Sigmoid colon (tissue), 7 donors: ENCODE data around the gene KICS2. TPM values are rescaled to one million over a fixed set of nuclear protein-coding genes. Genes with fewer than 3 reads are reported as not detected.

Experiments
- DNase-seq: peaks from one replicate; pipeline ENCODE4 v3.0.0-alpha.2; 2019
- H3K27ac ChIP-seq, 4 donors: fragments of 200-600 bp; sonication (generic); one replicate each; pipeline ENCODE4 v1.5.1; 2016 to 2019; ENCODE audit warnings: mild to moderate bottlenecking in 1 of 4
- H3K27me3 ChIP-seq, 3 donors: fragments of 200-600 bp; sonication (generic); one replicate each; pipeline ENCODE4 v1.5.1; 2019; ENCODE audit warnings: mild to moderate bottlenecking in 1 of 3
- H3K36me3 ChIP-seq, 4 donors: fragments of 200-600 bp; sonication (generic); one replicate each; pipeline ENCODE4 v1.5.1; 2016 to 2019
- H3K4me1 ChIP-seq, 4 donors: fragments of 200-600 bp; sonication (generic); one replicate each; pipeline ENCODE4 v1.5.1; 2017 to 2019
- H3K4me3 ChIP-seq, 4 donors: fragments of 200-600 bp; sonication (generic); one replicate each; pipeline ENCODE4 v1.5.1; 2017 to 2019; ENCODE audit warnings: mild to moderate bottlenecking in 2 of 4, moderate library complexity in 1 of 4
- H3K9me3 ChIP-seq, 4 donors: fragments of 200-600 bp in 3 of 4; sonication (generic) in 3 of 4; one replicate each; pipeline versions ENCODE4 v1.5.1 to v1.6.1; 2013 to 2019
- EP300 ChIP-seq, 4 donors: sonication (generic); formaldehyde crosslinking; IDR thresholded peaks; one replicate each; pipeline ENCODE4 v1.6.1; 2017; ENCODE audit warnings: antibody characterized with exemption in 4 of 4
- POLR2A ChIP-seq, 2 donors: fragments of 450-650 bp; IDR thresholded peaks; one replicate each; pipeline ENCODE4 v1.6.1; 2016; ENCODE audit warnings: antibody characterized with exemption in 2 of 2, mild to moderate bottlenecking in 2 of 2, moderate library complexity in 2 of 2
- POLR2AphosphoS5 ChIP-seq, 4 donors: sonication (generic); formaldehyde crosslinking; IDR thresholded peaks; one replicate each; pipeline ENCODE4 v1.6.1; 2017; ENCODE audit warnings: antibody characterized with exemption in 4 of 4
- WGBS, 2 donors: extraction: QIAGEN DNeasy Blood & Tissue Kit; methylation state at CpG; one replicate each; pipeline ENCODE4 v1.1.7; 2013; 5-methylcytosine and 5-hydroxymethylcytosine counted together
- intact Hi-C: fragments of 100-400 bp; cut with DNase I; formaldehyde crosslinking; loops from one replicate; pipeline ENCODE4 v1.15.1; 2023
- polyA plus RNA-seq, 3 donors: library from polyadenylated mRNA; stranded (reverse); fragments of 200-250 nt; gene quantifications; one replicate each; pipeline ENCODE4 v1.2.3, GENCODE V29; 2013
- total RNA-seq, 4 donors: library from RNA; depleted of rRNA; stranded (reverse); fragments of >200 nt; gene quantifications; one replicate each; pipeline ENCODE4 v1.1.0, GENCODE V29; 2016
- TF ChIP-seq, protein P1 (sequence below), 4 experiments: fragments of 450-650 bp in 3 of 4; fragments of 200-600 bp in 1 of 4; IDR thresholded peaks; one replicate each; pipeline ENCODE4 v1.5.1; 2016 to 2019; ENCODE audit warnings: antibody characterized with exemption in 4 of 4, mild to moderate bottlenecking in 3 of 4, moderate library complexity in 2 of 4
- donor health status: healthy with polysubstance abuse.
- donor health status: Bipolar disorder and iron deficiency.
- donor health status: healthy.

Gene KICS2
- total and polyA plus RNA-seq, 7 donors = 1.8 to 10.7 (median 4.8) TPM

DNA sequence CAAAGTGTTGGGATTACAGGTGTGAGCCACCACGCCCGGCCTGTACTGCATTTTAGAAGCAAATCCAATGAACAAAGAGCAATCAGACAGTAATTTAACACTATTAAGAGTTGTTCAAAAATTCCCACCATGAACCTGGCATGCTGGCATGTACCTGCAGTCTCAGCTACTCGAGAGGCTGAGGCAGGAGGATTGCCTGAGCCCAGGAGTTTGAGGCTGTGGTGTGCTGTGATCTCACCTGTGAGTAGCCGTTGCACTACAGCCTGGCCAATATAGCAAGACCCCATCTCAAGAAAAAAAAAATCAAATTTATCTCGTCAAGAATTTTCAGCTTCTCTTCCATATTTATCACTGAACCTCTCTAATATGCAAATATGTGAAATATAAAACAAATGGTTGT, 39.7 kb upstream of the KICS2 start:
- Histone ChIP-seq H3K36me3 (no peaks in the 10 kb centered on the region), H3K4me3 (no peak overlapping the region), H3K4me1 (no peaks in the 10 kb centered on the region), H3K27me3 (no peaks in the 10 kb centered on the region), H3K27ac (no peak overlapping the region), H3K9me3 (no peaks in the 10 kb centered on the region)
- no peak for DNase-seq
- no peak for TF ChIP-seq POLR2A (IDR thresholded peaks at IDR 0.05)
- no peak for TF ChIP-seq POLR2AphosphoS5 (IDR thresholded peaks at IDR 0.05)
- no peak for TF ChIP-seq EP300 (IDR thresholded peaks at IDR 0.05)
- TF ChIP-seq, protein P1, sequence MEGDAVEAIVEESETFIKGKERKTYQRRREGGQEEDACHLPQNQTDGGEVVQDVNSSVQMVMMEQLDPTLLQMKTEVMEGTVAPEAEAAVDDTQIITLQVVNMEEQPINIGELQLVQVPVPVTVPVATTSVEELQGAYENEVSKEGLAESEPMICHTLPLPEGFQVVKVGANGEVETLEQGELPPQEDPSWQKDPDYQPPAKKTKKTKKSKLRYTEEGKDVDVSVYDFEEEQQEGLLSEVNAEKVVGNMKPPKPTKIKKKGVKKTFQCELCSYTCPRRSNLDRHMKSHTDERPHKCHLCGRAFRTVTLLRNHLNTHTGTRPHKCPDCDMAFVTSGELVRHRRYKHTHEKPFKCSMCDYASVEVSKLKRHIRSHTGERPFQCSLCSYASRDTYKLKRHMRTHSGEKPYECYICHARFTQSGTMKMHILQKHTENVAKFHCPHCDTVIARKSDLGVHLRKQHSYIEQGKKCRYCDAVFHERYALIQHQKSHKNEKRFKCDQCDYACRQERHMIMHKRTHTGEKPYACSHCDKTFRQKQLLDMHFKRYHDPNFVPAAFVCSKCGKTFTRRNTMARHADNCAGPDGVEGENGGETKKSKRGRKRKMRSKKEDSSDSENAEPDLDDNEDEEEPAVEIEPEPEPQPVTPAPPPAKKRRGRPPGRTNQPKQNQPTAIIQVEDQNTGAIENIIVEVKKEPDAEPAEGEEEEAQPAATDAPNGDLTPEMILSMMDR (IDR thresholded peaks at IDR 0.05) = no peak
- WGBS, 2 donors = 88 to 91% methylated on average over 5 of the region's 5 CpGs
- intact Hi-C loops = no loop called here

DNA sequence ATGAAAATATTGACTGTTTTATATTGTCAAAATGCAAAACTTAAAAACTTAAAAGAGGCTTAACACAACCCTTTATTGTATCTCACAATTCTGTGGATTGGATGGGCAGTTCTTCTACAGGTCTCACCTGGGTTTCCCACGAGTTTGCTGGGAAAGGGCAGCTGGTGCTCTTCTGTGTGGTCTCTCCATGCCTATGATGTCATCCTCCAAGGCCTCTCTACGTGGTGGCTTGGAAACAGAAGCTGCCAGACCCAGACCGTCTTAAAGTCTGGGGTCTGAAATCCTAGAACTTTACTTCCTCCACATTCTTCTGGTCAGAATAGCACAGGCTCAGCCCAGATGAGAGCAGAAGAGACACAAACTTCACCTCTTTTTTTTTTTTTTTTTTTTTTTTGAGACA, 36.5 kb upstream of the KICS2 start:
- no peaks in the 10 kb centered on the region for H3K36me3 ChIP-seq
- WGBS, 2 donors = 56 to 59% methylated on average over 3 of the region's 3 CpGs
- H3K27me3 ChIP-seq = no peaks in the 10 kb centered on the region
- H3K4me3 ChIP-seq = no peak overlapping the region
- TF ChIP-seq EP300 (IDR thresholded peaks at IDR 0.05) (no peak), POLR2AphosphoS5 (IDR thresholded peaks at IDR 0.05) (no peak), POLR2A (IDR thresholded peaks at IDR 0.05) (no peak)
- TF ChIP-seq, protein P1 (IDR thresholded peaks at IDR 0.05) = no peak
- no peak for DNase-seq
- H3K9me3 ChIP-seq = no peaks in the 10 kb centered on the region
- no peak overlapping the region for H3K27ac ChIP-seq
- H3K4me1 ChIP-seq = no peaks in the 10 kb centered on the region
- intact Hi-C loops = loop anchor here (5.0 kb wide), 1 partner anchor 76 kb away; no protein-coding TSS in a partner anchor

DNA sequence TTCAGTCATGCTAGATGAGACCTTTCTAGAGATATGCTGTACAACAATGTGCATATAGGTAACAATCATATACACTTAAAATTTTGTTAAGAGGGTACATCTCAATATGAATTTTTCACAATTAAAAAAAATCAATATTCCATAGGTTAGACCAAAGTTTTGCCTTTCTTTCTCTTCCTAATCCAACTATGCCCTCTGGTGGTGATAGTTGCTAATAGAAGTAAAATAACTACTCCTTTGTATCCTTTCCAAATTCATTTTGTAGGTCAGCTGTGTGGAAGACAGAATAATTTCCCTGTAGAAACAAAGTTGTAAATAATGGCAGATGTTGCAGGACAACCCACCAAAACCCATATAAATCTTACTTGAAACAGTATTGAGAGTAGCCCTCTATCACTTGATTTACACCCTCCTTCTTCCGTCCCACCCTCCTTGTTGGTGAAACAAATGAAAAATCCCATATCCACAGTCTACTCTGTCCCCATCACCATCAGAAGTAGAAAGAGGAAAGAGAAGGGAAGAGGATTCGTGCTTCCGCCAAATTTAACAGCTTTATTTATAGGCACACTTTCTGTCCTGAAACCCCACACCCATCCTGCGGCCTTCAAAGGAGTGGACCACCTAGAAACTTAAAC, 34.2 kb upstream of the KICS2 start:
- Histone ChIP-seq H3K9me3 (no peaks in the 10 kb centered on the region), H3K4me3 (no peak overlapping the region), H3K4me1 (no peaks in the 10 kb centered on the region), H3K27me3 (no peaks in the 10 kb centered on the region), H3K36me3 (no peaks in the 10 kb centered on the region), H3K27ac (no peak overlapping the region)
- 68 to 72% methylated on average over 4 of the region's 4 CpGs for WGBS, 2 donors
- intact Hi-C loops = loop anchor here (1.0 to 5.0 kb wide), 2 partner anchors 74 to 417 kb away; no protein-coding TSS in a partner anchor
- DNase-seq = no peak
- TF ChIP-seq EP300 (IDR thresholded peaks at IDR 0.05) = no peak
- TF ChIP-seq POLR2A (IDR thresholded peaks at IDR 0.05) = no peak
- TF ChIP-seq POLR2AphosphoS5 (IDR thresholded peaks at IDR 0.05) = no peak
- TF ChIP-seq, protein P1 (IDR thresholded peaks at IDR 0.05) = peak in 3 of 4 experiments; percentile 44 to 61 (median 46)

DNA sequence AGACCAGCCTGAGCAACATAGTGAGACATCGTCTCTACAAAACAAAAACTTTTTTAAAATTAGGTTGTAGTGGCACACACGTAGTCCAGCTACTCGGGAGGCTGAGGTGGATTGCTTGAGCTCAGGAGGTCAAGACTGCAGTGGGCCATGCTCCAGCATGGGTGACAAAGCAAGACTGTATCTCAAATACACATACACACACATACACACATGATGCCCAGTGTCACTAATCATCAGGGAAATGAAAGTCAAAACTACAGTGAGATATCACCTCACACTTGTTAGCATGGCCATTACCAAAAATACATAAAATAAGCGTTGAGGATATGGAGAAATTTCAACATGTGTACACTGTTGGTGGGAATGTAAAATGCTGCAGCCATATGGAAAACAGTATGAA, 33.2 kb upstream of the KICS2 start:
- no peaks in the 10 kb centered on the region for H3K27me3 ChIP-seq
- TF ChIP-seq POLR2A (IDR thresholded peaks at IDR 0.05) (no peak), POLR2AphosphoS5 (IDR thresholded peaks at IDR 0.05) (no peak), EP300 (IDR thresholded peaks at IDR 0.05) (no peak)
- TF ChIP-seq, protein P1 (IDR thresholded peaks at IDR 0.05) = no peak
- H3K9me3 ChIP-seq = no peaks in the 10 kb centered on the region
- 76 to 84% methylated on average over 4 of the region's 4 CpGs for WGBS, 2 donors
- no peaks in the 10 kb centered on the region for H3K36me3 ChIP-seq
- no peak overlapping the region for H3K4me3 ChIP-seq
- DNase-seq = no peak
- H3K4me1 ChIP-seq = no peaks in the 10 kb centered on the region
- intact Hi-C loops = loop anchor here (5.0 kb wide), 1 partner anchor 73 kb away; no protein-coding TSS in a partner anchor
- no peak overlapping the region for H3K27ac ChIP-seq
